ENCODE results near the gene ADAMTSL1. TPM values are rescaled to one million over a fixed set of nuclear protein-coding genes. Genes with fewer than 3 reads are reported as not detected.

Gene ADAMTSL1
- total RNA-seq, 1 experiment from 2014 or later: 1.2 TPM

DNA sequence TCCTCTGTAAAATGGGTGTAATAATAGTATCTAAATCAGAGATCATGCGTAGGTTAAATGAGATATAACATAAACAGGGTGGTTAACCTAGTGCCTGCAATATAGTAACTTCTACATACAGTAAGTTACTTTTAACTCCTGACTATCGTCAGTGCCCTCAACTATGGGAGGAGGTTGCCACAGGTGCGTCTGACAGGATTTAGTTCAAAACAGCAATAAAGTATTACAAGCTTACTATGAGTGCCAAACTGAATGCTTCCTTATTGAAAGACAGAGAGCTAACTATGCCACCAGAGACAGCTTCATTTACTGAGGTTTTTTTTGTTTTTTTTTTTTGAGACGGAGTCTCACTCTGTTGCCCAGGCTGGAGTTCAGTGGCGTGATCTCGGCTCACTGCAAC lies 209.0 kb downstream of the ADAMTSL1 start:
- H3K9me3 ChIP-seq (ENCODE audit: control insufficient read depth, low read depth, low read length): no peaks in the 10 kb centered on the region
- no peak overlapping the region for H3K18ac ChIP-seq (ENCODE audit: insufficient read length, low read depth, low read length)
- no CpG with 5 or more reads among the region's 6 CpGs for WGBS (ENCODE audit: extremely low coverage, insufficient read length, low lambda C conversion rate)
- H3K9ac ChIP-seq (ENCODE audit: extremely low read depth, insufficient read length, low read length): no peak overlapping the region
- no peak overlapping the region for H3K56ac ChIP-seq (ENCODE audit: insufficient read length, low read depth, low read length)
- Mint-ChIP-seq H3K9me3 (no peaks in the 10 kb centered on the region), H3K4me3 (no peak overlapping the region), H3K4me1 (no peaks in the 10 kb centered on the region), H3K36me3 (ENCODE audit: insufficient read depth in 1 of 3, low read depth in 3 of 3) (no peaks in the 10 kb centered on the region), H3K27me3 (ENCODE audit: low read depth) (no peaks in the 10 kb centered on the region), H3K27ac (no peak overlapping the region)
- no peak overlapping the region for H3K4ac ChIP-seq (ENCODE audit: low read depth, low read length)
- H2BK15ac ChIP-seq (ENCODE audit: low read depth, low read length): no peak overlapping the region
- no peak overlapping the region for H2AK5ac ChIP-seq (ENCODE audit: insufficient read length, low read length)
- no peak overlapping the region for H2BK20ac ChIP-seq (ENCODE audit: low read depth, low read length, poor library complexity, severe bottlenecking)
- no peaks in the 10 kb centered on the region for H3K79me2 ChIP-seq (ENCODE audit: insufficient read depth, low read length)
- H2BK120ac ChIP-seq (ENCODE audit: low read depth, low read length, poor library complexity, severe bottlenecking): no peak overlapping the region
- H4K8ac ChIP-seq (replicated peaks; ENCODE audit: insufficient read length, low read depth, low read length): no peak overlapping the region
- no peak overlapping the region for H2AFZ ChIP-seq (ENCODE audit: low read length)
- no peak overlapping the region for H3K4me2 ChIP-seq (ENCODE audit: insufficient read depth, insufficient read length, low read length)
- H3K23me2 ChIP-seq (ENCODE audit: insufficient read length, low read depth, low read length, poor library complexity, severe bottlenecking): no peaks in the 10 kb centered on the region
- H3K4me1 ChIP-seq (ENCODE audit: insufficient read depth, low read length): no peaks in the 10 kb centered on the region
- no peaks in the 10 kb centered on the region for H4K20me1 ChIP-seq (ENCODE audit: control insufficient read depth, insufficient read depth, insufficient read length)
- H3K27me3 ChIP-seq (ENCODE audit: insufficient read depth, low read length): no peaks in the 10 kb centered on the region
- H3K27ac ChIP-seq (ENCODE audit: insufficient read length, low read depth, low read length): no peak overlapping the region
- no peak overlapping the region for H3T11ph ChIP-seq (ENCODE audit: low read length)
- H4K91ac ChIP-seq (ENCODE audit: insufficient read length, low read depth, low read length): no peak overlapping the region
- no peak overlapping the region for H2BK12ac ChIP-seq (ENCODE audit: insufficient read length, low read depth, low read length)
- no peak overlapping the region for H3K23ac ChIP-seq (ENCODE audit: insufficient read length, low read depth, low read length)
- H3K14ac ChIP-seq (ENCODE audit: insufficient read depth, low read length): no peak overlapping the region
- H2BK5ac ChIP-seq (ENCODE audit: insufficient read length, low read length): no peak overlapping the region
- no peak for TF ChIP-seq CTCF (conservative IDR thresholded peaks at IDR 0.05)
- no peak for DNase-seq
- H3K79me1 ChIP-seq (ENCODE audit: insufficient read depth, low read depth, low read length, poor library complexity, severe bottlenecking): no peaks in the 10 kb centered on the region
- no peak overlapping the region for H4K5ac ChIP-seq (ENCODE audit: insufficient read length, low read depth, low read length)

All from H9 (cell line).